H9 (cell line): Measurements from ENCODE around the gene RAP1GAP2. TPM values are rescaled to one million over a fixed set of nuclear protein-coding genes. Genes with fewer than 3 reads are reported as not detected.

ENCODE experiments used
- DNase-seq: peaks from one replicate; pipeline ENCODE4 v3.0.0-alpha.2; 2017
- H2AFZ ChIP-seq: one replicate; pipeline ENCODE4 v1.6.1; 2013; ENCODE audit warnings: mild to moderate bottlenecking, low read length, control low read depth, moderate library complexity
- H2AK5ac ChIP-seq: 2 replicates; pipeline ENCODE4 v1.6.1; 2013; ENCODE audit warnings: low read length, control low read depth, mixed read lengths; ENCODE audit not compliant: insufficient read length
- H2BK120ac ChIP-seq: one replicate; pipeline ENCODE4 v1.6.1; 2013; ENCODE audit warnings: low read depth, mild to moderate bottlenecking, low read length, control low read depth, inconsistent platforms; ENCODE audit not compliant: poor library complexity, severe bottlenecking
- H2BK12ac ChIP-seq: 2 replicates; pipeline ENCODE4 v1.6.1; 2013; ENCODE audit warnings: low read length, control low read depth, mixed read lengths, low read depth; ENCODE audit not compliant: insufficient read length
- H2BK15ac ChIP-seq: 2 replicates; pipeline ENCODE4 v1.6.1; 2013; ENCODE audit warnings: low read depth, low read length, control low read depth
- H2BK20ac ChIP-seq: one replicate; pipeline ENCODE4 v1.6.1; 2013; ENCODE audit warnings: low read depth, mild to moderate bottlenecking, low read length, control low read depth, inconsistent platforms; ENCODE audit not compliant: poor library complexity, severe bottlenecking
- H2BK5ac ChIP-seq: 2 replicates; pipeline ENCODE4 v1.6.1; 2013; ENCODE audit warnings: low read length, control low read depth, mixed read lengths; ENCODE audit not compliant: insufficient read length
- H3K14ac ChIP-seq: 2 replicates; pipeline ENCODE4 v1.6.1; 2013; ENCODE audit warnings: low read length, control low read depth; ENCODE audit not compliant: insufficient read depth
- H3K18ac ChIP-seq: 2 replicates; pipeline ENCODE4 v1.6.1; 2013; ENCODE audit warnings: low read depth, mild to moderate bottlenecking, mixed read lengths, low read length, control low read depth; ENCODE audit not compliant: insufficient read length
- H3K23ac ChIP-seq: 2 replicates; pipeline ENCODE4 v1.6.1; 2013; ENCODE audit warnings: low read length, control low read depth, mixed read lengths, low read depth; ENCODE audit not compliant: insufficient read length
- H3K23me2 ChIP-seq: 2 replicates; pipeline ENCODE4 v1.6.1; 2013; ENCODE audit warnings: low read depth, mild to moderate bottlenecking, mixed read lengths, low read length, control low read depth; ENCODE audit not compliant: insufficient read length, poor library complexity, severe bottlenecking
- H3K27ac ChIP-seq: 2 replicates; pipeline ENCODE4 v1.5.1; 2013; ENCODE audit warnings: low read length, control low read depth, mixed read lengths, low read depth; ENCODE audit not compliant: insufficient read length
- H3K27me3 ChIP-seq: 2 replicates; pipeline ENCODE4 v1.6.1; 2013; ENCODE audit warnings: low read length, control low read depth, inconsistent platforms; ENCODE audit not compliant: insufficient read depth
- H3K4ac ChIP-seq: 2 replicates; pipeline ENCODE4 v1.6.1; 2013; ENCODE audit warnings: low read depth, mild to moderate bottlenecking, control low read depth, inconsistent platforms, low read length, moderate library complexity
- H3K4me1 ChIP-seq: 2 replicates; pipeline ENCODE4 v1.6.1; 2013; ENCODE audit warnings: low read length, control low read depth, inconsistent platforms; ENCODE audit not compliant: insufficient read depth
- H3K4me2 ChIP-seq: 2 replicates; pipeline ENCODE4 v1.6.1; 2013; ENCODE audit warnings: low read length, control low read depth, mixed read lengths; ENCODE audit not compliant: insufficient read length, insufficient read depth
- H3K56ac ChIP-seq: 2 replicates; pipeline ENCODE4 v1.6.1; 2013; ENCODE audit warnings: low read depth, mild to moderate bottlenecking, mixed read lengths, low read length, control low read depth; ENCODE audit not compliant: insufficient read length
- H3K79me1 ChIP-seq: 2 replicates; pipeline ENCODE4 v1.6.1; 2013; ENCODE audit warnings: low read depth, mild to moderate bottlenecking, moderate library complexity, low read length, control low read depth, inconsistent platforms; ENCODE audit not compliant: insufficient read depth, poor library complexity, severe bottlenecking
- H3K79me2 ChIP-seq: 2 replicates; pipeline ENCODE4 v1.6.1; 2013; ENCODE audit warnings: low read length, control low read depth, inconsistent platforms; ENCODE audit not compliant: insufficient read depth
- H3K9ac ChIP-seq: 2 replicates; pipeline ENCODE4 v1.6.1; 2013; ENCODE audit warnings: low read length, control low read depth, mixed read lengths; ENCODE audit not compliant: insufficient read length; ENCODE audit errors: extremely low read depth
- H3K9me3 ChIP-seq: one replicate; pipeline ENCODE4 v1.6.1; 2013; ENCODE audit warnings: low read depth, low read length, inconsistent platforms; ENCODE audit not compliant: control insufficient read depth
- H3T11ph ChIP-seq: one replicate; pipeline ENCODE4 v1.6.1; 2013; ENCODE audit warnings: mild to moderate bottlenecking, low read length, control low read depth, inconsistent platforms
- H4K20me1 ChIP-seq: one replicate; pipeline ENCODE4 v1.6.1; 2013; ENCODE audit not compliant: control insufficient read depth, insufficient read length, insufficient read depth
- H4K5ac ChIP-seq: 2 replicates; pipeline ENCODE4 v1.6.1; 2013; ENCODE audit warnings: low read depth, mild to moderate bottlenecking, mixed read lengths, low read length, control low read depth; ENCODE audit not compliant: insufficient read length
- H4K8ac ChIP-seq: replicated peaks from 2 replicates; pipeline ENCODE4 v1.6.1; 2013; ENCODE audit warnings: low read length, control low read depth, mixed read lengths, low read depth; ENCODE audit not compliant: insufficient read length
- H4K91ac ChIP-seq: 2 replicates; pipeline ENCODE4 v1.6.1; 2013; ENCODE audit warnings: low read depth, mild to moderate bottlenecking, moderate library complexity, mixed read lengths, low read length, control low read depth; ENCODE audit not compliant: insufficient read length
- H3K27ac Mint-ChIP-seq, 3 experiments: 2 replicates in 2 of 3; 3 replicates in 1 of 3; pipeline ENCODE4 v1.8.0; 2020 to 2021; ENCODE audit warnings: mixed read lengths in 3 of 3, mild to moderate bottlenecking in 1 of 3, moderate library complexity in 1 of 3
- H3K27me3 Mint-ChIP-seq: 2 replicates; pipeline ENCODE4 v1.8.0; 2021; ENCODE audit warnings: low read depth, mild to moderate bottlenecking, moderate library complexity, mixed read lengths
- H3K36me3 Mint-ChIP-seq, 3 experiments: 2 replicates in 2 of 3; 3 replicates in 1 of 3; pipeline ENCODE4 v1.8.0; 2020 to 2021; ENCODE audit warnings: low read depth in 3 of 3, mixed read lengths in 3 of 3; ENCODE audit not compliant: insufficient read depth in 1 of 3
- H3K4me1 Mint-ChIP-seq, 2 experiments: 2 replicates each; pipeline ENCODE4 v1.8.0; 2020; ENCODE audit warnings: mixed read lengths in 2 of 2
- H3K4me3 Mint-ChIP-seq, 2 experiments: 2 replicates in 1 of 2; 3 replicates in 1 of 2; pipeline ENCODE4 v1.8.0; 2020 to 2021; ENCODE audit warnings: mild to moderate bottlenecking in 2 of 2, mixed read lengths in 2 of 2, moderate library complexity in 1 of 2
- H3K9me3 Mint-ChIP-seq, 2 experiments: 2 replicates in 1 of 2; 3 replicates in 1 of 2; pipeline ENCODE4 v1.8.0; 2020; ENCODE audit warnings: mild to moderate bottlenecking in 2 of 2, mixed read lengths in 2 of 2, moderate library complexity in 1 of 2
- WGBS: extraction: QIAGEN DNeasy Blood & Tissue Kit; methylation state at CpG from one replicate; pipeline ENCODE4 v1.1.7; 2013; ENCODE audit warnings: missing lambda C conversion rate, low lambda C conversion rate, mixed read lengths; ENCODE audit not compliant: insufficient read length; ENCODE audit errors: extremely low coverage; 5-methylcytosine and 5-hydroxymethylcytosine counted together
- total RNA-seq: library from RNA; stranded (reverse); gene quantifications from 2 replicates; pipeline ENCODE4 v1.2.1, GENCODE V29; 2021
- TF ChIP-seq, protein P1 (sequence below): fragments of 200-600 bp; sonication (generic); conservative IDR thresholded peaks from 3 replicates; pipeline ENCODE4 v1.8.0; 2021; ENCODE audit warnings: antibody characterized with exemption, mild to moderate bottlenecking

The RAP1GAP2 gene
- total RNA-seq, 1 experiment from 2014 or later, result 33.8 TPM

DNA sequence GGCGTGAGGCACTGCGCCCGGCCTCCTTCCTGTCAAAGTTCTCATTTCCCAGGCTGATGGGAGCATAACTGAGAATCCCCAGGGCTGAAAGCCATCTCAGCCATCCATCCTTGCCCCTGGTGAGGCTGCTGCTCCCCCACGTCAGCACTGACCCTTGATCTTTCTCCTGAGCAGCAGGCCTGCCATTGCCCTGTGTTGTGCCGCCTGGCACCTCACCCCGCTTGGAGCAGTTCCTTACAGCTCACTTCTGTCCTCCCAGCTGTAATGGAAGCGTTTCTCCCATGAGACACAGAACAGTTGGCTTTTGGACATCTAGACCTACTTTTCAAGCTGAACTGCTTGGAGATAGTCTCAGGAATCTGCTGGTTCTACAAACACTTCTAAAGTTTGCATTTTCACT, 215.7 kb downstream of the RAP1GAP2 start:
- peaks cover 7 to 46% (median 15%) of the 10 kb centered on the region in 3 experiments; a peak in 5 of 7 replicates for H3K36me3 Mint-ChIP-seq
- no peak overlapping the region for H3K14ac ChIP-seq
- no peak overlapping the region for H3K9ac ChIP-seq
- H4K8ac ChIP-seq, result no peak overlapping the region
- H2BK5ac ChIP-seq, result no peak overlapping the region
- no peaks in the 10 kb centered on the region for H3K9me3 Mint-ChIP-seq
- H3K18ac ChIP-seq, result no peak overlapping the region
- H3K9me3 ChIP-seq, result no peaks in the 10 kb centered on the region
- no peak overlapping the region for H3T11ph ChIP-seq
- H3K4me3 Mint-ChIP-seq, result no peak overlapping the region
- no peak overlapping the region for H4K91ac ChIP-seq
- H3K27me3 Mint-ChIP-seq, result no peaks in the 10 kb centered on the region
- H3K79me2 ChIP-seq, result no peaks in the 10 kb centered on the region
- no peak overlapping the region for H3K27ac Mint-ChIP-seq
- no peak overlapping the region for H2BK15ac ChIP-seq
- H4K20me1 ChIP-seq, result no peaks in the 10 kb centered on the region
- WGBS, result no CpG with 5 or more reads among the region's 7 CpGs
- no peaks in the 10 kb centered on the region for H3K79me1 ChIP-seq
- peak; percentile 24 for DNase-seq
- TF ChIP-seq, protein P1, sequence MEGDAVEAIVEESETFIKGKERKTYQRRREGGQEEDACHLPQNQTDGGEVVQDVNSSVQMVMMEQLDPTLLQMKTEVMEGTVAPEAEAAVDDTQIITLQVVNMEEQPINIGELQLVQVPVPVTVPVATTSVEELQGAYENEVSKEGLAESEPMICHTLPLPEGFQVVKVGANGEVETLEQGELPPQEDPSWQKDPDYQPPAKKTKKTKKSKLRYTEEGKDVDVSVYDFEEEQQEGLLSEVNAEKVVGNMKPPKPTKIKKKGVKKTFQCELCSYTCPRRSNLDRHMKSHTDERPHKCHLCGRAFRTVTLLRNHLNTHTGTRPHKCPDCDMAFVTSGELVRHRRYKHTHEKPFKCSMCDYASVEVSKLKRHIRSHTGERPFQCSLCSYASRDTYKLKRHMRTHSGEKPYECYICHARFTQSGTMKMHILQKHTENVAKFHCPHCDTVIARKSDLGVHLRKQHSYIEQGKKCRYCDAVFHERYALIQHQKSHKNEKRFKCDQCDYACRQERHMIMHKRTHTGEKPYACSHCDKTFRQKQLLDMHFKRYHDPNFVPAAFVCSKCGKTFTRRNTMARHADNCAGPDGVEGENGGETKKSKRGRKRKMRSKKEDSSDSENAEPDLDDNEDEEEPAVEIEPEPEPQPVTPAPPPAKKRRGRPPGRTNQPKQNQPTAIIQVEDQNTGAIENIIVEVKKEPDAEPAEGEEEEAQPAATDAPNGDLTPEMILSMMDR, result no peak
- H2BK120ac ChIP-seq, result no peak overlapping the region
- H3K4me2 ChIP-seq, result no peak overlapping the region
- H2BK20ac ChIP-seq, result no peak overlapping the region
- H3K23me2 ChIP-seq, result no peaks in the 10 kb centered on the region
- no peak overlapping the region for H2AFZ ChIP-seq
- H3K4me1 Mint-ChIP-seq, result peaks cover 0 to 2% of the 10 kb centered on the region in 2 experiments; a peak in 1 of 4 replicates
- H3K4me1 ChIP-seq, result no peaks in the 10 kb centered on the region
- no peak overlapping the region for H2BK12ac ChIP-seq
- no peak overlapping the region for H3K56ac ChIP-seq
- no peaks in the 10 kb centered on the region for H3K27me3 ChIP-seq
- no peak overlapping the region for H3K23ac ChIP-seq
- no peak overlapping the region for H2AK5ac ChIP-seq
- H4K5ac ChIP-seq, result no peak overlapping the region
- H3K27ac ChIP-seq, result no peak overlapping the region
- H3K4ac ChIP-seq, result no peak overlapping the region
